ENCODE results near the gene TBXA2R.

Gene TBXA2R

GRCh38 chr19:3619631-3620012 is 12.9 kb upstream of the TBXA2R start:
- DNase-seq (ENCODE audit: insufficient read length, low spot score) (no peak), FAIRE-seq (no peak)
- no peak for TF ChIP-seq POLR2A (IDR thresholded peaks at IDR 0.05; ENCODE audit: low read depth, low read length)

- no peak for TF ChIP-seq POLR2A (IDR thresholded peaks at IDR 0.05; ENCODE audit: low read depth, low read length)
- DNase-seq (ENCODE audit: insufficient read length, low spot score) (no peak), FAIRE-seq (no peak)
Measured at GRCh38 chr19:3618811-3619630, 12.3 kb upstream of the TBXA2R start.

- DNase-seq (ENCODE audit: insufficient read length, low spot score) = no peak
Measured at GRCh38 chr19:3618144-3618810, 11.6 kb upstream of the TBXA2R start.

GRCh38 chr19:3617463-3617862 is 10.8 kb upstream of the TBXA2R start:
- no peak for TF ChIP-seq POLR2A (IDR thresholded peaks at IDR 0.05; ENCODE audit: low read depth, low read length)
- DNase-seq (ENCODE audit: insufficient read length, low spot score) = no peak
- FAIRE-seq = no peak

More at GRCh38 chr19:3618144-3618810, 11.6 kb upstream of the TBXA2R start:
- FAIRE-seq = no peak
- no peak for TF ChIP-seq POLR2A (IDR thresholded peaks at IDR 0.05; ENCODE audit: low read depth, low read length)

GRCh38 chr19:3615524-3616135 is 9.0 kb upstream of the TBXA2R start:
- DNase-seq (ENCODE audit: insufficient read length, low spot score) (no peak), FAIRE-seq (no peak)
- no peak for TF ChIP-seq POLR2A (IDR thresholded peaks at IDR 0.05; ENCODE audit: low read depth, low read length)

GRCh38 chr19:3614858-3615505 is 8.3 kb upstream of the TBXA2R start:
- DNase-seq (ENCODE audit: insufficient read length, low spot score) = no peak
- TF ChIP-seq POLR2A (IDR thresholded peaks at IDR 0.05; ENCODE audit: low read depth, low read length) = no peak
- no peak for FAIRE-seq

GRCh38 chr19:3613818-3614661 is 7.4 kb upstream of the TBXA2R start:
- TF ChIP-seq POLR2A (IDR thresholded peaks at IDR 0.05; ENCODE audit: low read depth, low read length) = no peak
- DNase-seq (ENCODE audit: insufficient read length, low spot score) (no peak), FAIRE-seq (no peak)

GRCh38 chr19:3612901-3613741 is 6.4 kb upstream of the TBXA2R start:
- DNase-seq (ENCODE audit: insufficient read length, low spot score) (no peak), FAIRE-seq (no peak)
- no peak for TF ChIP-seq POLR2A (IDR thresholded peaks at IDR 0.05; ENCODE audit: low read depth, low read length)

GRCh38 chr19:3612330-3612729 is 5.7 kb upstream of the TBXA2R start:
- FAIRE-seq (no peak), DNase-seq (ENCODE audit: insufficient read length, low spot score) (no peak)
- TF ChIP-seq POLR2A (IDR thresholded peaks at IDR 0.05; ENCODE audit: low read depth, low read length) = no peak

- no peak for TF ChIP-seq POLR2A (IDR thresholded peaks at IDR 0.05; ENCODE audit: low read depth, low read length)
- DNase-seq (ENCODE audit: insufficient read length, low spot score) (no peak), FAIRE-seq (no peak)
Measured at GRCh38 chr19:3611841-3612240, 5.2 kb upstream of the TBXA2R start.

- DNase-seq (ENCODE audit: insufficient read length, low spot score) = no peak
Measured at GRCh38 chr19:3610745-3611717, 4.4 kb upstream of the TBXA2R start.

More at GRCh38 chr19:3610745-3611717, 4.4 kb upstream of the TBXA2R start:
- FAIRE-seq = no peak
- no peak for TF ChIP-seq POLR2A (IDR thresholded peaks at IDR 0.05; ENCODE audit: low read depth, low read length)
